GM19397 (cell line): ENCODE data around the gene MRFAP1L1.

ENCODE experiments used
- ATAC-seq: cut with Tn5 transposase; IDR thresholded peaks from one replicate; pipeline ENCODE4 v1.9.1; 2021; ENCODE audit warnings: mild to moderate bottlenecking, moderate library complexity; ENCODE audit not compliant: unreplicated experiment

MRFAP1L1 gene

DNA sequence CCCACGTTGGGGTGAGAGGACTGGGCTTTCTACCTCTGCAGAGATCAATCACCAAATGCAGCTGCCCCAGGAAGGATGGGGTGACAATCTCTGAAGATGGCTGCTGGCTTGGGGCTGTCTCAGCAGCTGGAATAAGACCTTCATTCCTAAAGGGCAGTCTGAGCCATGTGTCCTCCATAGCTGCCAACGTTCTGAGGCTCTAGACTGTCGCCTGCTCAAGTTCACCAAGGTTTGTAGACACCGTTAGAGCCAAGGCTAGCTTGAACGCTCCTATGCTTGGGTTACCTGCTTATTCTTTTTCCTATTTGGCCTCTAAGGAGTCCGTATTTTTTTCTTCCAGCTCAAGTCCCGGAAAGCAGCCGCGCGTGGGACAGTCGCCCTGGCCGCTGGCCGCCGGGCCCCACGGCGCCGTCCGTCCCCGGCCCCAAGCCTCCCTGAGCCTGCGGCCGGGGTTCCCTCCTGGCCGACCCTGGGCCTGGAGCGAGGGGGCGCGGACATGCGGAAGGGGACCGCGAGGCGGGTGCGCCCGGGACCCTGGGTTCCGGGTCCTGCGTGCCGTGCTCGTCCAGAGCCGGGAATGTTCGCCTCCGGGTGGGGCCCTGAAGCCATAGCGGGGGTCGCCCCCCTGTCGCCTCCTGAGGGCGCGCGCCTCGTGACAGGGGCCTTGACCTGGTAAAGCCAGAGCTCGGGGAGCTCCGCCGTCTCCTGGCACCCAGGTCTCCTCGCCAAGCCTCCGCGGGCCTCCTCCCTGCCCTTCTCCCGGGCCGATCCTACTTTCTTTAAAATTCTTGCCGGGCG is 45.9 kb downstream of the MRFAP1L1 start:
- ATAC-seq, result no peak

DNA sequence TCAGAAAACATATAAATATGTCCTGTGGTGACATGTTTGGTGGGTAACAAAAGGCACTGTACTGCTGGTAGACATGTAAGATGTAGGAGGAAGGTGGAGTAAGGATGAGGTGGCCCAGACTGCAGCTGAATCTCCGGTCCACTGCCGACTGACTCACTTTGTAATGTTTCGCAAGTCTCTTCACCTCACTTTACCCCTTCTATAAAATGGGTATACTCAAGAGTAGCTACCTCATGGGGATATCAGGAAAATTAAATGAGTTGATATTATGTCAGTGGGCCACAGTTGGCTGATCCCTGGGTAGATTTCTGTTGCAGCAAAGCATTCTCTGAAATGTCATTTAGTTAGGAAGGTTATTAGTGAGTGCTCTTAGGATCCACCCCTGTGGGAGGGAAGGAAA is 47.1 kb downstream of the MRFAP1L1 start:
- no peak for ATAC-seq

DNA sequence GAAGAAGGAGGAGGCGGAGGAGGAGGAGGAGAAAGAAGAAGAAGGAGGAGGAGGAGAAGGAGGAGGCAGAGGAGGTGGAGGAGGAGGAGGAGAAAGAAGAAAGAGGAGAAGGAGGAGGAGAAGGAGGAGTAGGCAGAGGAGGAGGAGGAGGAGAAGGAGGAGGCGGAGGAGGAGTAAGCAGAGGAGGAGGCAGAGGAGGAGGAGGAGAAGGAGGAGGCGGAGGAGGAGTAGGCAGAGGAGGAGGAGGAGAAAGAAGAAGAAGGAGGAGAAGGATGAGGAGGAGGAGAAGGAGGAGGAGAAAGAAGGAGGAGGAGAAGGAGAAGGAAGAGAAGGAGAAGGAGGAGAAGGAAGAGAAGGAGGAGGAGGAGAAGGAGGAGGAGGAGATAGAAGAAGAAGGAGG is 49.2 kb downstream of the MRFAP1L1 start:
- no peak for ATAC-seq

DNA sequence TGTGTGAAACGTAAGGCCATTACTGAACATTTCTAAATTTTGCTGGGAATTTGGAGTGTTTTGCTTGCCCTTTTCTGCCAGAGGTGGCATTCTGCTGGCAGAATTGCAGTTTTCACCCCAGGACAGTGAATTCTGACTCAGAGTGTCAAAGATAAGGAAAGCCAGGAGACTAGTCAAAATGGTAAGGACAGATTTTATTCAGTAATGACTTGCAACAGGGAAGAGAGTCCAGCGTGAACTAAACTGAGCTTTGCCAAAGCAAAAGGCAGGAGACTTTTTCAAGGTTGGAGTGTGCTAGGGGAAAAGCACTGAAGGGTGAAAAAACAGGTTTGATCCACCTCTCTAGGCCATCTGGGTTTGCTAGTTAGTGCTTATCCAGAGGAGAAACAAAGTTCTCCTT is 49.8 kb downstream of the MRFAP1L1 start:
- ATAC-seq, result no peak

DNA sequence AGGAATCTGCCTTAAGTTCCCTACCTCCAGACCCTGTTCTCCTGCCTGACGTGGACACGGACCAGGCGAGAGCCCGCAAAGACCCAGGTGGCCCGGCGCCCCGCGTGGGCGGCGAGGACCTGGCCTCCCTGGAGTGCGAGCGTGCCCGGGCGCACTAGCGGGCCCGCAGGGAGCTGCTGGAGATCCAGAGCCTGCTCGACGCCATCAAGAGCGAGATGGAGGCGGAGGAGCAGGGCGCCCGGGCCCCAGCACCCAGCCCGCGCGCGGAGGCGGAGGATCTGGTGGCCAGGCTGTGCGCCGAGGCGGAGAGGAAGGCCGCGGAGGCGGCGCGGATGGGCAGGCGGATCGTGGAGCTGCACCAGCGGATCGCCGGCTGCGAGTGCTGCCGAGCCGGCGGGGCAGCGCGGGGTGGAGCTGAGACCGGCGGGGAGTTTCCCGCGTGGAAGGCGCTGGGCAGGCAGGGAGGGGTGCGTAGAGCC is 51.0 kb downstream of the MRFAP1L1 start:
- ATAC-seq, result no peak

DNA sequence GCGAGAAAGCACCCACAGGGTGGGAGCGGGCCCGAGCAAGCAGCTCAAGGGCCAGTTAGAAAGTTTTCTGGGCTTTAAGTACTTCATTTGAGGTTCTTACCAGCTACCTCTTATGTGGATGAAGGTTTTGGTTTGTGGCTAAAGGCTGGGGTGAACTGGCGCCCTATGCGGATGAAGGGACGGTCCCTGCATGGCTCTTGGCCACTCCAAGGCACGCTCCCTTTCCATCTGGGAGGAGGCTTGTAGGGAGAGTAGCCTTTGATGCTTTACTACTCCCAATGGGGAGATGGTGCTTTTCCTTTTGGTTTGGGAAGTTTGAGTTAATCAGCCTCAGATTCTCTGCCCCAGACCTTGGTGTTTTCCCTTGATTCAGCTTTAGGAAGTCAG is 51.5 kb downstream of the MRFAP1L1 start:
- ATAC-seq, result no peak
